Measurements from ENCODE around the gene BIRC7.

Gene BIRC7, protein sequence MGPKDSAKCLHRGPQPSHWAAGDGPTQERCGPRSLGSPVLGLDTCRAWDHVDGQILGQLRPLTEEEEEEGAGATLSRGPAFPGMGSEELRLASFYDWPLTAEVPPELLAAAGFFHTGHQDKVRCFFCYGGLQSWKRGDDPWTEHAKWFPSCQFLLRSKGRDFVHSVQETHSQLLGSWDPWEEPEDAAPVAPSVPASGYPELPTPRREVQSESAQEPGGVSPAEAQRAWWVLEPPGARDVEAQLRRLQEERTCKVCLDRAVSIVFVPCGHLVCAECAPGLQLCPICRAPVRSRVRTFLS

DNA sequence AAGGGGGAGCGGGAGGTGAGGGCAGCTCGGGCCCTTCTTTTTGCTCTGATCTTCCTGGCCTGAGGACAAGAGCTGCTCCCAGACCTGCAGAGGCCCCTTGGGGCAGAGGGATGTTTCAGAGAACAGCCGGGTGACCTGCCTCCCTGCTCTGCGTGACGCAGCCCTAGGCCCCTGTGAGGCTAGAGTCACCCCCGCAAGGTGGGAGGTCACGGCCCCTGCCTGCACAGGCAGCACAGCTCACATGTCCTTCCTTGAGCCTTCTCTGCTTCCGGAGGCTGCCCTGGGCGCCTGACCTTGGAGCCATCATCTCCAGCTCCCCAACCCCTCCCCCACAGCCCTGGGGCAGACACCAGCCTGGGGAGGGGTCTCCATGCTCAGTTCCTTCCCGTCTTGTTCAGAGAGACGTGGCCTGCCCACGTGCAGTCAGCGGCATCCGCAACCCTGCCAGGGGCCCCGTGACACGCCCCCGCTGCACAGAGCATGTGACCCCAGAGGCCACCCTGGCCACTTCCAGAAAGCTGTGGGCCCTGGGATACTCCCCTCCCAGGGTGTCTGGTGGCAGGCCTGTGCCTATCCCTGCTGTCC is at the start of gene BIRC7:
Gene BIRC7 (plus strand): TSS at position 507 of the 585 bp plus-strand sequence. CDS start 192 bp downstream, outside the sequence.
- DNase-seq (ENCODE audit: low read depth): no peak
- TF ChIP-seq, protein P1, sequence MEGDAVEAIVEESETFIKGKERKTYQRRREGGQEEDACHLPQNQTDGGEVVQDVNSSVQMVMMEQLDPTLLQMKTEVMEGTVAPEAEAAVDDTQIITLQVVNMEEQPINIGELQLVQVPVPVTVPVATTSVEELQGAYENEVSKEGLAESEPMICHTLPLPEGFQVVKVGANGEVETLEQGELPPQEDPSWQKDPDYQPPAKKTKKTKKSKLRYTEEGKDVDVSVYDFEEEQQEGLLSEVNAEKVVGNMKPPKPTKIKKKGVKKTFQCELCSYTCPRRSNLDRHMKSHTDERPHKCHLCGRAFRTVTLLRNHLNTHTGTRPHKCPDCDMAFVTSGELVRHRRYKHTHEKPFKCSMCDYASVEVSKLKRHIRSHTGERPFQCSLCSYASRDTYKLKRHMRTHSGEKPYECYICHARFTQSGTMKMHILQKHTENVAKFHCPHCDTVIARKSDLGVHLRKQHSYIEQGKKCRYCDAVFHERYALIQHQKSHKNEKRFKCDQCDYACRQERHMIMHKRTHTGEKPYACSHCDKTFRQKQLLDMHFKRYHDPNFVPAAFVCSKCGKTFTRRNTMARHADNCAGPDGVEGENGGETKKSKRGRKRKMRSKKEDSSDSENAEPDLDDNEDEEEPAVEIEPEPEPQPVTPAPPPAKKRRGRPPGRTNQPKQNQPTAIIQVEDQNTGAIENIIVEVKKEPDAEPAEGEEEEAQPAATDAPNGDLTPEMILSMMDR (IDR thresholded peaks at IDR 0.05; ENCODE audit: low read length, missing control alignments): no peak
- H3K4me3 ChIP-seq (replicated peaks; ENCODE audit: low read depth, low read length): no peak within 1 kb of the TSS

DNA sequence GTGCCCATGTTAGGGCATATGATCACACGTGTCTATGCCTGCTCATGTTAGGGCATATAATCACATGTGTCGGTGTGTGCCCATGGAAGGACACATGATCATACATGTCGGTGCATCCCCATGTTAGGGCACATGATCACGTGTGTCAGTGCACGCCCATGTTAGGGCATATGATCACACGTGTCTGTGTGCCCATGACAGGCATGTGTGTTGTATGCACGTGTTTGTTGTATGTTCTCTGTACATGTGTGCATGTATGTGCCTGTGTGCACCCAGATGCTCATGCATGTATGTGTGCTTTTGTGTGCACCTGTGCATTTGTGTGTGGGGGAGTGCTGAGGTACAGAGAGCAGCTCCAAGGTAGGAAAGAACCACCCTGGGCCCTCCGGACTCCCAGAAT is 49.6 kb upstream of the BIRC7 start:
- TF ChIP-seq, protein P1 (IDR thresholded peaks at IDR 0.05; ENCODE audit: low read length, missing control alignments): no peak
- H3K4me3 ChIP-seq (replicated peaks; ENCODE audit: low read depth, low read length): no peak overlapping the region
- no peak for DNase-seq (ENCODE audit: low read depth)

DNA sequence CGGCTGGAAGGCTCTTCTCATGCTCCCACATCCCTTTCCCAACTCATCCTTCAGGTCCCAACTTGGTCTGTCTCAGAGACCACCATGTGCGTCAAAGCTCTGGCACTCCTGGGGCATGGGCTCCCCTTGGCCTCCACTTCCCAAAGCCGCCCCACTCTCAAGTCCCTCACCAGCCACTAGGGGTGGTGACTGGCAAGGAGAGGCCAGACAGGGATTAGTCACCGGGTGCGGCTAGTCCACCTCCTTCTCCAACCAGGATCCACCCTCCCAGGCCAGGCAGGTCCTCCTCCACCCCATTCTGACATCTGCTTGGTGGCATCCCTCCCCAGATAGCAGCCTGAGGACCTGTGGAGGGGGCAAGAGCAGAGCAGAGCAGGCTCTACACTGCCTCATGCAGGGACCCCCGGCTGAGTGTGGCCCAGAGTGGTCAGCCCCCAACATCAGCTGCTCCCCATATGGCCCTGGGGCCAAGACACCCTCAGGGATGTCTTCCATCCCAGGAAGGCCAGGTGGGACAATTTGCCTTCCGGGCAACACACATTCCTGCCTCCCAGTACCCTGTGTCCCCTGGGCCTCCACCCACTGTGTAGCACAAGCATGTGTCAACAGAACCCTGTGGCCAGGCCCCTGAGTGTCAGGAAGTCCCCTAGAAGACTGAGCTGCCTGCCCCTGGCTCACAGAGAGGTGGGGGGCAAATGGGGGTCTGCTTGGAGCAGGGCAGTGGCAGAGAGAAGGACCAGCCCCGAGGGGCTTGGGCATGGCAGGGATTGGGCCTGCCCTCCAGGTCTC is 49.0 kb upstream of the BIRC7 start:
- TF ChIP-seq, protein P1 (IDR thresholded peaks at IDR 0.05; ENCODE audit: low read length, missing control alignments): peak; percentile 2
- DNase-seq (ENCODE audit: low read depth): no peak
- no peak overlapping the region for H3K4me3 ChIP-seq (replicated peaks; ENCODE audit: low read depth, low read length)

DNA sequence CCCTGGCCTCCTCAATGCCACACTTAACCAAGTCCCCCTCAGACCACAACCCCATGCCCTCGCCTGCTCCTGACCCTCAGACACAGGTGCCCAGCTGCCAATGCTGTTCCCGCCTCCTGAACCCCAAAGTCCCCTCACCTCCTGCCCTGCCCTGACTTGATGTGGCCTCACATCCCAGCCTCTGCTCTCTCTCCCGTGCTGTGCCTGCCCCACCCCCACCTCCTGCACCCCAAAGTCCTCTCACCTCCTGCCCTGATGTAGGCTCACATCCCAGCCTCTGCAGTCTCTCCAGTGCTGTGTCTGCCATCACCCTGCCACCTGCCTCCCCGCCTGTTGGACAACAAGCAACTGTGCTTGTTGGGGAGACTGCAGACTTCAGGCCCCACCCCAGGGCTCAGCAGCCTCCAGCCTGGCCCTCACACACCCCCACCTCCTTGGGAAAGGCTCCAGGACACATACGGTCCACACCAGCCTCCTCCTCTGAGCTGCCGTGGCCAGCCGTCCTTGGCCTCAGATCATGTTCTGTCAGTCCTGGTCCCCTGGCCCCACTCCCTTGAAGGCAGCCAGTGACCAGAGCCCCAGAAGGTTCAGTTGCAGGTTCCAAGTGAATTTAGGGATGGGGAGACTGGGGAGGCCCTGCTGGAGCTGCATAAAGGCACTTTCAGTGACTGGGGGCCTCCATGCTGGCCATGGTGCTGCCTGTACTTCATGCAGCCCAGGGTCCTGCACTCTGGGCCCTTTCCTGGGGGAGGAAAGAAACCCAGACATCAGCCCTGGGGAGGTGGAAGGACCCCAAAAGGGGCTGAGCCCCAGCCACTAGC is 48.2 kb upstream of the BIRC7 start:
- no peak for DNase-seq (ENCODE audit: low read depth)
- TF ChIP-seq, protein P1 (IDR thresholded peaks at IDR 0.05; ENCODE audit: low read length, missing control alignments): no peak
- no peak overlapping the region for H3K4me3 ChIP-seq (replicated peaks; ENCODE audit: low read depth, low read length)

DNA sequence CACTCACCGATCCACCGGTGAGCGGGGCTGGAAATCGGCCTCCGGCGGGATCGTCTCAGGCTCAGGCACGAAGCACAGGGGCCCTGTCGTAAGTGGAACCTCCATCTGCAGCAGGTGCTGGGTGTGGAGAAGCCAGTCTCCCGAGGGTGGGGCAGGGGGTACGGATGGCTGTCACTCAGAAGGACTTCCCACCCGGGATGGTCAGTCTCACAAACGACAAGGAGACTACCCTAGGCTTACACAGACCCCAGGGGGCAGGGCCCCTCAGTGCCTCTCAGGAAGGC is 47.6 kb upstream of the BIRC7 start:
- H3K4me3 ChIP-seq (replicated peaks; ENCODE audit: low read depth, low read length): no peak overlapping the region
- TF ChIP-seq, protein P1 (IDR thresholded peaks at IDR 0.05; ENCODE audit: low read length, missing control alignments): no peak
- DNase-seq (ENCODE audit: low read depth): no peak

DNA sequence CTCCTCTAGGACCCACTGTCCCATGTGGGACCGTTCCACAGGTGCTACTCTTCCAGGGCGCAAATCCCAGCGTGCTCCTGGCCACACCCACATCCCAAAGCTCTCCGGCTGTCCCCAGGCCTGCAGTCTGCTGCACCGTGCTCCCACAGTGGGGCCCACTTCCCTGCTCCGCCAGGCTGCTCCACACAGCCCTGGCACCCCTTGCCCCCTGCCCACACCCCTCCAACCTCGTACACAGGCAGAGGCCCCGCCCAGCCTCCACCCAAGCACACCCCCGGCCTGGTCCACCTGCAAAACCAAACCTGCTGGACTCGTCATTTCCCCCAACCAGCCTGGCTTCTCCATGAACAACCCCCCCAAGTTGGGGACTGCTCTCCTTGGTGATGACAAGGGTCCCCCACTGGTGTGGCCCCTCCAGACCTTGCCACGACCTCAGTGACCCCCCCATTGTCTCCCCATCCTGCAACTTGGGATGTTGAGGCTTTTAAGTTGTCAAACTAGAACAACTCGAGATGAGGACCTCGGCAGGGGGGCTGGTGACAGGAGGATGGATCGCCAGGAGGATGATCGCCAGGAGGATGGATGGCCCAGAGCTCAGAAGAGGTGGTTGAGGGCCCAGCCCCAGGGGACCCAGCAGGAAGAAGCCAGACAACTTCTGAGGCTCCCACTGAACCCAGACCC is 46.9 kb upstream of the BIRC7 start:
- no peak for DNase-seq (ENCODE audit: low read depth)
- H3K4me3 ChIP-seq (replicated peaks; ENCODE audit: low read depth, low read length): no peak overlapping the region
- TF ChIP-seq, protein P1 (IDR thresholded peaks at IDR 0.05; ENCODE audit: low read length, missing control alignments): no peak
